Spleen (tissue), 11 donors: Measurements from ENCODE around the gene RBM4B. TPM values are rescaled to one million over a fixed set of nuclear protein-coding genes. Genes with fewer than 3 reads are reported as not detected.

Experiments
- polyA plus RNA-seq, 3 donors: library from polyadenylated mRNA; stranded (reverse); fragments of 200-250 nt; gene quantifications; one replicate each; pipeline ENCODE4 v1.2.1, GENCODE V29; 2013
- small RNA-seq, 4 donors: library from RNA; depleted of rRNA; stranded (forward); fragments of <200 nt; gene quantifications; one replicate each; pipeline ENCODE3, GENCODE V24; 2016
- total RNA-seq, 7 donors: library from RNA; depleted of rRNA in 3 of 7; stranded (reverse); fragments of >200 nt in 3 of 7; fragmentation: NEBNext Ultra II Directional in 4 of 7; extraction: Animal tissue kit (Norgen Biotek cat#: 25700) in 4 of 7; gene quantifications; one replicate each; pipeline versions ENCODE4 v1.1.0 to v1.2.1, GENCODE V29; 2016 to 2021
- donor health status: healthy with polysubstance abuse.
- donor health status: DM: no; HTN: no; CAD: no; lungs with moderate emphysema.
- donor health status: DM: no; HTN: no; CAD: no.
- donor health status: Bipolar disorder and iron deficiency.
- donor health status: healthy.
- donor health status: DM: no; HTN: no; CAD: no.
- donor health status: DM: yes; HTN: yes; CAD: no.

RBM4B gene
- total and polyA plus RNA-seq, 10 donors = 14.8 to 23.0 (median 18.3) TPM

Small RNA genes lying within 50 kb of the gene (small RNA-seq; reads per million reads assigned to genes)
- gene RN7SL12P (0 reads per million in 4 donors), gene RNU4-39P (0 reads per million in 4 donors)

Other genes with a start within 250 kb of the RBM4B start
- gene MRPL11, start 239.0 kb downstream of the RBM4B start, total RNA-seq = 10 to 100 TPM; 25.5 to 41.2 (median 32.6) TPM
- 10 to 100 TPM; 60.3 to 87.1 (median 72.7) TPM for gene MRPL11, start 239.0 kb downstream of the RBM4B start, polyA plus RNA-seq
- 10 to 100 TPM in 5 of 7 donors, 1 to 10 TPM in 2; 4.9 to 14.6 (median 10.7) TPM for gene PELI3, start 211.0 kb downstream of the RBM4B start, total RNA-seq
- 1 to 10 TPM; 2.4 to 6.4 (median 2.7) TPM for gene PELI3, start 211.0 kb downstream of the RBM4B start, polyA plus RNA-seq
- gene DPP3, start 197.5 kb downstream of the RBM4B start, total RNA-seq = 10 to 100 TPM; 17.9 to 35.5 (median 23.9) TPM
- 10 to 100 TPM; 20.0 to 25.9 (median 20.6) TPM for gene DPP3, start 197.5 kb downstream of the RBM4B start, polyA plus RNA-seq
- 10 to 100 TPM; 22.2 to 60.5 (median 36.9) TPM for gene BBS1, start 167.3 kb downstream of the RBM4B start, total RNA-seq
- gene BBS1, start 167.3 kb downstream of the RBM4B start, polyA plus RNA-seq = 1 to 10 TPM; 5.2 to 9.9 (median 5.8) TPM
- 10 to 100 TPM; 14.6 to 25.7 (median 23.9) TPM for gene ZDHHC24, start 131.8 kb downstream of the RBM4B start, total RNA-seq
- gene ZDHHC24, start 131.8 kb downstream of the RBM4B start, polyA plus RNA-seq = 10 to 100 TPM in 2 of 3 donors, 1 to 10 TPM in 1; 9.1 to 11.6 (median 10.8) TPM
- gene ACTN3, start 131.0 kb downstream of the RBM4B start, total RNA-seq = under 1 TPM in 4 of 7 donors, not detected in 3; 0.21 to 0.34 (median 0.24) TPM
- under 1 TPM; 0.05 to 0.13 (median 0.06) TPM for gene ACTN3, start 131.0 kb downstream of the RBM4B start, polyA plus RNA-seq
- gene CTSF, start 109.3 kb downstream of the RBM4B start, total RNA-seq = 10 to 100 TPM; 11.4 to 60.8 (median 46.4) TPM
- 10 to 100 TPM; 23.7 to 26.6 (median 24.0) TPM for gene CTSF, start 109.3 kb downstream of the RBM4B start, polyA plus RNA-seq
- gene CCDC87, start 84.8 kb downstream of the RBM4B start, total RNA-seq = under 1 TPM in 5 of 7 donors, not detected in 2; 0.10 to 0.79 (median 0.17) TPM
- under 1 TPM; 0.04 to 0.08 (median 0.06) TPM for gene CCDC87, start 84.8 kb downstream of the RBM4B start, polyA plus RNA-seq
- 10 to 100 TPM; 32.8 to 50.4 (median 40.8) TPM for gene CCS, start 84.7 kb downstream of the RBM4B start, total RNA-seq
- gene CCS, start 84.7 kb downstream of the RBM4B start, polyA plus RNA-seq = 100 to 1,000 TPM in 2 of 3 donors, 10 to 100 TPM in 1; 91.3 to 161 (median 145) TPM
- gene RBM14, start 61.3 kb downstream of the RBM4B start, total RNA-seq = 10 to 100 TPM; 45.2 to 96.6 (median 88.3) TPM
- gene RBM14, start 61.3 kb downstream of the RBM4B start, polyA plus RNA-seq = 10 to 100 TPM; 37.7 to 67.4 (median 42.0) TPM
- gene RBM4, start 39.2 kb downstream of the RBM4B start, total RNA-seq = 100 to 1,000 TPM; 106 to 139 (median 127) TPM
- gene RBM4, start 39.2 kb downstream of the RBM4B start, polyA plus RNA-seq = 100 to 1,000 TPM in 2 of 3 donors, 10 to 100 TPM in 1; 70.1 to 128 (median 102) TPM
- gene SPTBN2, start 51.3 kb upstream of the RBM4B start, total RNA-seq = 1 to 10 TPM; 3.3 to 5.1 (median 3.7) TPM
- 1 to 10 TPM in 1 of 3 donors, under 1 TPM in 2; 0.61 to 1.5 (median 0.80) TPM for gene SPTBN2, start 51.3 kb upstream of the RBM4B start, polyA plus RNA-seq
- 10 to 100 TPM; 14.5 to 27.9 (median 18.1) TPM for gene RCE1, start 165.6 kb upstream of the RBM4B start, total RNA-seq
- 10 to 100 TPM; 10.0 to 19.3 (median 14.2) TPM for gene RCE1, start 165.6 kb upstream of the RBM4B start, polyA plus RNA-seq
- gene LRFN4, start 179.2 kb upstream of the RBM4B start, total RNA-seq = 10 to 100 TPM in 2 of 7 donors, 1 to 10 TPM in 5; 3.3 to 10.3 (median 8.0) TPM
- 10 to 100 TPM in 1 of 3 donors, 1 to 10 TPM in 2; 3.9 to 12.0 (median 7.9) TPM for gene LRFN4, start 179.2 kb upstream of the RBM4B start, polyA plus RNA-seq